Left ventricle myocardium inferior (tissue), 1 donor: ENCODE data around the gene ADCY9. TPM values are rescaled to one million over a fixed set of nuclear protein-coding genes. Genes with fewer than 3 reads are reported as not detected.

Experiments
- DNase-seq: peaks from one replicate; pipeline ENCODE4 v3.0.0-alpha.2; 2020
- H3K27ac ChIP-seq: fragments of 200-600 bp; replicated peaks from 2 replicates; pipeline ENCODE4 v1.8.0; 2021
- H3K27me3 ChIP-seq: fragments of 200-600 bp; 2 replicates; pipeline ENCODE4 v1.8.0; 2021; ENCODE audit warnings: low read depth
- H3K36me3 ChIP-seq: fragments of 200-600 bp; 2 replicates; pipeline ENCODE4 v1.8.0; 2021
- H3K4me1 ChIP-seq: fragments of 200-600 bp; 2 replicates; pipeline ENCODE4 v1.8.0; 2021
- H3K4me3 ChIP-seq: fragments of 200-600 bp; 2 replicates; pipeline ENCODE4 v1.8.0; 2021; ENCODE audit warnings: mild to moderate bottlenecking, moderate library complexity
- H3K9me3 ChIP-seq: fragments of 200-600 bp; replicated peaks from 2 replicates; pipeline ENCODE4 v1.8.0; 2021
- intact Hi-C: fragments of 100-400 bp; cut with micrococcal nuclease; formaldehyde crosslinking; loops from one replicate; pipeline ENCODE4 v1.11.0; 2022
- total RNA-seq: library from RNA; stranded (reverse); fragmentation: NEBNext Ultra II Directional; extraction: Animal tissue kit (Norgen Biotek cat#: 25700); gene quantifications from one replicate; pipeline ENCODE4 v1.2.1, GENCODE V29; 2021
- TF ChIP-seq, protein P1 (sequence below): fragments of 200-600 bp; IDR thresholded peaks from 2 replicates; pipeline ENCODE4 v1.8.0; 2021; ENCODE audit warnings: antibody characterized with exemption, mild to moderate bottlenecking, borderline replicate concordance
- donor health status: DM: no; HTN: yes; CAD: no; lungs with severe emphysema.

The ADCY9 gene
- total RNA-seq, 1 donor from 2014 or later: 44.3 TPM

DNA sequence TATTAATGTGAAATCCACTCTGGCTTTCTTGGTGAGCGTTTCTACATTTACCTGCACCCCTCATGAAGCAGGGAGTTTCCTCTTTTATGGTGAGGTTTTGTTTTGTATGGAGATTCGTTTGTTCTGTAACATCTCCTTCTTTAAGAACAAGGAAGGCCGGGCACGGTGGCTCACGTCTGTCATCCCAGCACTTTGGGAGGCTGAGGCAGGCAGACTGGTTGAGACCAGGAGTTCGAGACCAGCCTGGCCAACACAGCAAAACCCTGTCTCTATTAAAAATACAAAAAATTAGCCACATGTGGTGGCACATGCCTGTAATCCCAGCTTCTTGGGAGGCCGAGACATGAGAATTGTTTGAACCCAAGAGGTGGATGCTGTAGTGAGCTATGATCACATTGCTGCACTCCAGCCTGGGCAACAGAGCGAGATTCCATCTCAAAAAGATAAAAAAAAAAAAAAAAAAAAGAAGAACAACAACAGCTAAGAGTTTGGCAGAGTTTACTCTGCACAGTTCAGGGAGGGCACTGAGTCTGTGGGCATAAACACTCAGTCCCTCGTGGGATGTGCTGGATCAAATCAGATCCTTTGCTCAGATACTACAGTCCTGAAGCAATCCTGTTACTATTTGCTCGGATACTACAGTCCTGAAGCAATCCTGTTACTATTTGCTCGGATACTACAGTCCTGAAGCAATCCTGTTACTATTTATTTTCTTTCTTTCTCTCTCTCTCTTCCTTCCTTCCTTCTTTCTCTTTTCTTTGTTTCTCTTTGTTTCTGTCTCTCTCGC, 28.9 kb downstream of the ADCY9 start:
- intact Hi-C loops: no loop called here
- Histone ChIP-seq H3K9me3 (no peaks in the 10 kb centered on the region), H3K27me3 (no peaks in the 10 kb centered on the region), H3K4me3 (no peak overlapping the region), H3K36me3 (no peaks in the 10 kb centered on the region), H3K27ac (peak overlapping the region; percentile 66), H3K4me1 (peaks cover 54% of the 10 kb centered on the region)
- no peak for DNase-seq
- TF ChIP-seq, protein P1, sequence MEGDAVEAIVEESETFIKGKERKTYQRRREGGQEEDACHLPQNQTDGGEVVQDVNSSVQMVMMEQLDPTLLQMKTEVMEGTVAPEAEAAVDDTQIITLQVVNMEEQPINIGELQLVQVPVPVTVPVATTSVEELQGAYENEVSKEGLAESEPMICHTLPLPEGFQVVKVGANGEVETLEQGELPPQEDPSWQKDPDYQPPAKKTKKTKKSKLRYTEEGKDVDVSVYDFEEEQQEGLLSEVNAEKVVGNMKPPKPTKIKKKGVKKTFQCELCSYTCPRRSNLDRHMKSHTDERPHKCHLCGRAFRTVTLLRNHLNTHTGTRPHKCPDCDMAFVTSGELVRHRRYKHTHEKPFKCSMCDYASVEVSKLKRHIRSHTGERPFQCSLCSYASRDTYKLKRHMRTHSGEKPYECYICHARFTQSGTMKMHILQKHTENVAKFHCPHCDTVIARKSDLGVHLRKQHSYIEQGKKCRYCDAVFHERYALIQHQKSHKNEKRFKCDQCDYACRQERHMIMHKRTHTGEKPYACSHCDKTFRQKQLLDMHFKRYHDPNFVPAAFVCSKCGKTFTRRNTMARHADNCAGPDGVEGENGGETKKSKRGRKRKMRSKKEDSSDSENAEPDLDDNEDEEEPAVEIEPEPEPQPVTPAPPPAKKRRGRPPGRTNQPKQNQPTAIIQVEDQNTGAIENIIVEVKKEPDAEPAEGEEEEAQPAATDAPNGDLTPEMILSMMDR: no peak

DNA sequence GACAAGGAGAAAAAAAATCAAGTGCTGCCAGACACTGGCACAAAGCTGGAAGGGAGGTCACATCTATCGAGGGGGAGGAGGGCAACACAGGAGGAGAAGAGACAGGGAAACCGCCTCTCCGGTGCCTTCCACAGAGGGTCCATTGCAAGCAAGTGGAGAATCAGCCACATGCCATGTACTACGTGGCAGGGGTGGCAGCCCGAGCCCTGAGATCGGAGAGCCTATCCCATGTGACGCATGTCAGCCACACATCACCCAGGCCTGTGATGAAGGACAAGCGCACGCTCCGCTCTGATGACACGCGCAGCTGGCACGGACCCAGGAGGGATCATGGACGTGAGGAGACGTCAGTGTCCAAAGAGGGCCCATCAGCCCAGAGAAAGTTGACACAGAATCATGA, 30.1 kb downstream of the ADCY9 start:
- H3K4me3 ChIP-seq: peak overlapping the region; percentile 38
- no peaks in the 10 kb centered on the region for H3K27me3 ChIP-seq
- no peaks in the 10 kb centered on the region for H3K36me3 ChIP-seq
- peak; percentile 73 for DNase-seq
- peak overlapping the region; percentile 66 for H3K27ac ChIP-seq
- peaks cover 43% of the 10 kb centered on the region for H3K4me1 ChIP-seq
- no peaks in the 10 kb centered on the region for H3K9me3 ChIP-seq
- intact Hi-C loops: no loop called here
- TF ChIP-seq, protein P1: no peak

DNA sequence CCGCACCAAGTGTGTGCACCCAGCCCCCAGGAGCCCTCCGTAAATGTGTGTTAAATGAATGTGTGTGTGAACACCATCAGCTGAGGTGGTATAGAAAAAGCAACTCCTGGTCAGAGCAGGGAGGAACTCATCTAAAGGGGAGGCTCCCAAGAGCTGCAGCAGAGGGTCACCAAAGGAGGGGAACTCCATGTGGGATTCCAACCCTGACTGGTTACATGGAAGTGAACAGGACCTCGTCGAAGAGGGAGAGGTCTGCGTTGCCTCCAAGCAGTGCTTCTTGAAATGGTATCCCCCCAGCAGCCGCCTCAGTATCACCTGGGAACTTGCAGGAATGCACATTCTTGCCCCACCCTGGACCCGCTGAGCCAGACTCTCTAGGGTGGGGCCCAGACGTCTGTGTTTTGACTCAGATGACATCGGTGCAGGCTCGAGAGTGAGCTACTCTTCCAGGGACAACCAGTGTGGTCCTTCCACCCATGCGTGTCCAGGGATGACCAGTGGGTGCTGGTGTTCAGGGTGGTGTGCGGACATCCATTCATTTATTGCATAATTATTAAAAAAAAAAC, 30.8 kb downstream of the ADCY9 start:
- TF ChIP-seq, protein P1: no peak
- peaks cover 43% of the 10 kb centered on the region for H3K4me1 ChIP-seq
- no peaks in the 10 kb centered on the region for H3K27me3 ChIP-seq
- H3K9me3 ChIP-seq: no peaks in the 10 kb centered on the region
- intact Hi-C loops: no loop called here
- peak overlapping the region; percentile 66 for H3K27ac ChIP-seq
- DNase-seq: no peak
- peak overlapping the region; percentile 38 for H3K4me3 ChIP-seq
- H3K36me3 ChIP-seq: no peaks in the 10 kb centered on the region

DNA sequence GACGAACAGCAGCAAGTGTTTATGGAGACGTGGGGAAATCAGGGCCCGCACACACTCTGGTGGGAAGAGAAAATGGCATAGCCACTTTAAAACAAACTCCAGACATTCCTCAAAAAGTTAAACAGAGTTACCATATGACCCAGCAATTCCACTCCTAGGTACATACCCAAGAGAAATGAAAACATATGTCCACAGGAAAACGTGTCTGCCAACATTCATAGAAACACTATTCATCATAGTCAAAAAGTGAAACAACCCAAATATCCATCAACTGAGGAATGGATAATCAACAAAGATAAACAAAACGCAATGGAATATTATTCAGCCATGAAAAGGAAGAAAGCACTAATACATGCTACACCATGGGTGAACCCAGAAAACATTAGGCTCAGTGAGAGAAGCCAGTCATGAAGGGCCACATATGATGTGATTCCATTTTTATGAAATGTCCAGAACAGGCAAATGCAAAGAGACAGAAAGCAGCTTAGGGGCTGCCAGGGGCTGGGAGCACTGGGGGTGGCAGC, 32.8 kb downstream of the ADCY9 start:
- no peak for DNase-seq
- intact Hi-C loops: no loop called here
- no peaks in the 10 kb centered on the region for H3K36me3 ChIP-seq
- no peaks in the 10 kb centered on the region for H3K9me3 ChIP-seq
- H3K4me3 ChIP-seq: no peak overlapping the region
- no peaks in the 10 kb centered on the region for H3K27me3 ChIP-seq
- TF ChIP-seq, protein P1: no peak
- H3K27ac ChIP-seq: no peak overlapping the region
- H3K4me1 ChIP-seq: peaks cover 29% of the 10 kb centered on the region

GRCh38 chr16:4082474-4083044, 33.7 kb downstream of the ADCY9 start:
- DNase-seq: no peak
- no peak overlapping the region for H3K27ac ChIP-seq
- H3K27me3 ChIP-seq: no peaks in the 10 kb centered on the region
- TF ChIP-seq, protein P1: no peak
- intact Hi-C loops: no loop called here
- no peak overlapping the region for H3K4me3 ChIP-seq
- no peaks in the 10 kb centered on the region for H3K9me3 ChIP-seq
- peaks cover 24% of the 10 kb centered on the region for H3K4me1 ChIP-seq
- H3K36me3 ChIP-seq: no peaks in the 10 kb centered on the region
